ENCODE measurements around the gene F10.

DNA sequence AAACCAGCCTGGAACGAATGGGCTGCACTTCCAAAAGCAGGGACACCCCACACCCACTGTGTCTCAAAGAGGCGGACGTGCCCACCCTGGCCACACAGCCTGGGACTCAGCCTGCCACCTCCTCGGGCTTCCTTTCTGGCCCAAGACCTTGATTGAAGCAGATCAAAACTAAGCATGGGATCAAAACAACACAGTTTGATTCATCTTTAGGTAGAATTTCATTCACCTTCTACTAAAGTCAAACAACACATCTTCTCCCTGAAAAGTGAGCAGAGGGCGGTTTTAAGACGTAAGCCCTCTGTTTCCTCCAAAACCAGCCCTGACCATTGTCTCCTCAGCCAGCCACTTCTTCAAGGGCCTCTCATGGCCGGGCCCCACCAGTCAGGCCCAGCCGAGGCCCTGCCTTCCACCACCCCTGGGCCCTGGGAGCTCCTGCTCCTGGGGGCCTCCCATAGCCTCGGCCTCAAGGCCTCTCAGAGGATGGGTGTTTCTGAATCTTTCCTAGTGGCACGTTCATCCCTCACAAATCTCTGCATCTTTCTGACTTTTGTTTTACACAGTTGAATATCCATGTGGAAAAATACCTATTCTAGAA is 6.3 kb upstream of the F10 start:
- TF ChIP-seq, protein P1, sequence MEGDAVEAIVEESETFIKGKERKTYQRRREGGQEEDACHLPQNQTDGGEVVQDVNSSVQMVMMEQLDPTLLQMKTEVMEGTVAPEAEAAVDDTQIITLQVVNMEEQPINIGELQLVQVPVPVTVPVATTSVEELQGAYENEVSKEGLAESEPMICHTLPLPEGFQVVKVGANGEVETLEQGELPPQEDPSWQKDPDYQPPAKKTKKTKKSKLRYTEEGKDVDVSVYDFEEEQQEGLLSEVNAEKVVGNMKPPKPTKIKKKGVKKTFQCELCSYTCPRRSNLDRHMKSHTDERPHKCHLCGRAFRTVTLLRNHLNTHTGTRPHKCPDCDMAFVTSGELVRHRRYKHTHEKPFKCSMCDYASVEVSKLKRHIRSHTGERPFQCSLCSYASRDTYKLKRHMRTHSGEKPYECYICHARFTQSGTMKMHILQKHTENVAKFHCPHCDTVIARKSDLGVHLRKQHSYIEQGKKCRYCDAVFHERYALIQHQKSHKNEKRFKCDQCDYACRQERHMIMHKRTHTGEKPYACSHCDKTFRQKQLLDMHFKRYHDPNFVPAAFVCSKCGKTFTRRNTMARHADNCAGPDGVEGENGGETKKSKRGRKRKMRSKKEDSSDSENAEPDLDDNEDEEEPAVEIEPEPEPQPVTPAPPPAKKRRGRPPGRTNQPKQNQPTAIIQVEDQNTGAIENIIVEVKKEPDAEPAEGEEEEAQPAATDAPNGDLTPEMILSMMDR (IDR thresholded peaks at IDR 0.05): no peak
- TF ChIP-seq POLR2A (IDR thresholded peaks at IDR 0.05): no peak

All from heart left ventricle (tissue), 13 donors.